Osteocyte (in vitro differentiated cells): ENCODE data around the gene HES6. TPM values are rescaled to one million over a fixed set of nuclear protein-coding genes. Genes with fewer than 3 reads are reported as not detected.

Source experiments
- DNase-seq: peaks from one replicate; pipeline ENCODE4 v3.0.0; 2021; ENCODE audit warnings: mixed read lengths; ENCODE audit not compliant: unreplicated experiment; ENCODE audit errors: extremely low spot score
- H3K27ac Mint-ChIP-seq: one replicate; pipeline ENCODE4 v1.8.0; 2021; ENCODE audit warnings: mild to moderate bottlenecking, mixed read lengths; ENCODE audit not compliant: unreplicated experiment
- H3K27me3 Mint-ChIP-seq: one replicate; pipeline ENCODE4 v1.8.0; 2021; ENCODE audit warnings: mixed read lengths; ENCODE audit not compliant: unreplicated experiment
- H3K36me3 Mint-ChIP-seq: one replicate; pipeline ENCODE4 v1.8.0; 2021; ENCODE audit warnings: mixed read lengths; ENCODE audit not compliant: unreplicated experiment
- H3K4me1 Mint-ChIP-seq: one replicate; pipeline ENCODE4 v1.8.0; 2021; ENCODE audit warnings: mixed read lengths; ENCODE audit not compliant: unreplicated experiment
- H3K4me3 Mint-ChIP-seq: one replicate; pipeline ENCODE4 v1.8.0; 2021; ENCODE audit warnings: mild to moderate bottlenecking, moderate library complexity, mixed read lengths; ENCODE audit not compliant: unreplicated experiment
- H3K9me3 Mint-ChIP-seq: one replicate; pipeline ENCODE4 v1.8.0; 2021; ENCODE audit warnings: mixed read lengths; ENCODE audit not compliant: unreplicated experiment
- CTCF ChIP-seq: fragments of 200-600 bp; sonication (generic); IDR thresholded peaks from 2 replicates; pipeline ENCODE4 v1.5.0; 2021; ENCODE audit warnings: antibody characterized with exemption, mild to moderate bottlenecking, moderate library complexity
- total RNA-seq: library from RNA; stranded (reverse); gene quantifications from 2 replicates; pipeline ENCODE4 v1.2.1, GENCODE V29; 2021

Gene HES6
- total RNA-seq, 1 donor from 2014 or later: 6.2 TPM

GRCh38 chr2:238267884-238268680 is 28.2 kb upstream of the HES6 start:
- Mint-ChIP-seq H3K9me3 (no peaks in the 10 kb centered on the region), H3K27me3 (no peaks in the 10 kb centered on the region), H3K4me3 (no peak overlapping the region), H3K27ac (no peak overlapping the region), H3K36me3 (peaks cover 12% of the 10 kb centered on the region), H3K4me1 (peaks cover 6% of the 10 kb centered on the region)
- DNase-seq: no peak
- TF ChIP-seq CTCF: no peak

- H3K9me3 Mint-ChIP-seq: no peaks in the 10 kb centered on the region
- H3K4me1 Mint-ChIP-seq: peaks cover 9% of the 10 kb centered on the region
- no peak for DNase-seq
- TF ChIP-seq CTCF: no peak
- no peak overlapping the region for H3K4me3 Mint-ChIP-seq
- H3K27me3 Mint-ChIP-seq: no peaks in the 10 kb centered on the region
- no peak overlapping the region for H3K27ac Mint-ChIP-seq
- peaks cover 8% of the 10 kb centered on the region for H3K36me3 Mint-ChIP-seq
These were observed 27.5 kb upstream of the HES6 start for GRCh38 chr2:238267341-238267710.

GRCh38 chr2:238265605-238266004 is 25.8 kb upstream of the HES6 start:
- TF ChIP-seq CTCF: no peak
- no peak overlapping the region for H3K27ac Mint-ChIP-seq
- H3K4me3 Mint-ChIP-seq: no peak overlapping the region

GRCh38 chr2:238264072-238264460 is 24.2 kb upstream of the HES6 start:
- no peak for DNase-seq
- H3K9me3 Mint-ChIP-seq: no peaks in the 10 kb centered on the region
- no peak overlapping the region for H3K27ac Mint-ChIP-seq
- peaks cover 6% of the 10 kb centered on the region for H3K36me3 Mint-ChIP-seq
- no peaks in the 10 kb centered on the region for H3K27me3 Mint-ChIP-seq
- H3K4me3 Mint-ChIP-seq: no peak overlapping the region
- peaks cover 9% of the 10 kb centered on the region for H3K4me1 Mint-ChIP-seq
- TF ChIP-seq CTCF: no peak

More at GRCh38 chr2:238265605-238266004, 25.8 kb upstream of the HES6 start:
- Mint-ChIP-seq H3K27me3 (no peaks in the 10 kb centered on the region), H3K4me1 (peaks cover 9% of the 10 kb centered on the region), H3K36me3 (peaks cover 8% of the 10 kb centered on the region), H3K9me3 (no peaks in the 10 kb centered on the region)
- no peak for DNase-seq

GRCh38 chr2:238263204-238264071 is 23.6 kb upstream of the HES6 start:
- Mint-ChIP-seq H3K4me3 (no peak overlapping the region), H3K27me3 (no peaks in the 10 kb centered on the region), H3K4me1 (peaks cover 9% of the 10 kb centered on the region), H3K36me3 (peaks cover 4% of the 10 kb centered on the region), H3K9me3 (no peaks in the 10 kb centered on the region), H3K27ac (peak overlapping the region; percentile 69)
- peak; percentile 95 for DNase-seq
- TF ChIP-seq CTCF: peak; percentile 91
